HS-27A (cell line): ENCODE measurements around the gene ARMCX2.
"Not testable (repeated sequence)": the region's sequence is repeated elsewhere in the genome, so short reads cannot be mapped to it uniquely, and the experiment has no call there.

ENCODE experiments used
- DNase-seq: peaks from one replicate; pipeline ENCODE4 v3.0.0-alpha.2; 2012; ENCODE audit warnings: low read depth, missing footprints

Gene ARMCX2

DNA sequence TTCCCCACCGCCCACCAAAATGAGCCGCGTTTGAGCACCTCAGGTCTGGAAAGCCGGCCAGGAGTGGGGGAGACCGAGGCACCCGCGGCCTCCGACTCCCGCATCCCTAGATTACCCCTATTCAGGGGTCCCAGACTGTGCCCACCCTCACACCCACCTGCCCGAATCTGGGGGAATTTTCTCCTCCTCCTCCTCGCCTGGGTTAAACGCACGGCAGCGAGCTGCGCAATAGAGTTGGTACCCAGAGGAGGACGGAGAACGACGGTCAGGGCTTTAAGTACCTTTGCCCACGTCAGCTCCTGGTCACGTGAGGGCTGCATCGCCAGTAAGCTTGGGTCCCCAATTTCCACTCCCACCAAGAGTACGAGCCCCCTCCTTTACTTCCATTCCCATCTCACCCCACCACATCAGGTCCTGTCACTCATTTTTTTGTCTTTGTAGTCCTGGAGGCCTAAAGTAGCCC lies at the start of gene ARMCX2:
Gene ARMCX2, minus strand, starts transcription at position 250 of the 463 bp plus-strand sequence. CDS start 2,262 bp downstream, outside the sequence.
- no peak for DNase-seq

DNA sequence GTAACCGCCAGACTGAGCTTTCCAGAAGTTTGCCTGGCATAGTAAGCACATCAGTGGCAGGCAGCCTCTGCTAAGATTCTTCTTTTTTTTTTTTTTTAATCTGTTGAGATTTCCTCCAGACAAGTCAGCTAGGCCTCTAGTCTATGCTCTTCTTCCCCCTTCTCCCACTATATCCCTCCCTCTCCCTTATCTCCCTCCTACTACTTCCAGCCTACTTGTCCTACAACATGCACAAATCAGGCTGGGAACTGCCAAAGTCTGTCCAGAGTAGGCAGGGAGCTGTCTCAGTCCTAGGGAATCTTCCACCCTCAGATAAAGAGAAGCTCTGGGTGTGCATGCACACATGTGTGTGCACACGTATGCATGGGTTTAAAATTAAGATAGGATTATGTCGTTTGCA lies 49.7 kb upstream of the ARMCX2 start:
- no peak for DNase-seq

DNA sequence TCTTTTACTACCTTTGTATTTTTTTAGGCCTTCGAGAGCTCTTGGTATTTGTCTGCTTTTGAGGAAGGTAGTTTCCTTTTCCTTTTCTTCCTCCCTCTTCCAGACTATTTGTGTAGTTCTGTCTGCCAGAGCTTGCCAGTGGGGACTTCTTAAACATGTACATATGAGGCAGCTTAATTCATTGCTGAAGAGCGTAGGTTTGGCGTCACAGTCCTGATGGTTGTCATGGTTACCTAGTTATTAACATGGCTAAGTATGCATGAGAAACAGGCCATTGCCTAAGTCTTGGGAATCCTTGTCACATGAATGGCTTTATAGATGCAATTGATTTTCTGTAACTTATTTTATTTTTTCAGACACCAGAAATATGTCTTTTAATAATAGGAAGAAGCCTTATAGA lies 48.5 kb upstream of the ARMCX2 start:
- no peak for DNase-seq

DNA sequence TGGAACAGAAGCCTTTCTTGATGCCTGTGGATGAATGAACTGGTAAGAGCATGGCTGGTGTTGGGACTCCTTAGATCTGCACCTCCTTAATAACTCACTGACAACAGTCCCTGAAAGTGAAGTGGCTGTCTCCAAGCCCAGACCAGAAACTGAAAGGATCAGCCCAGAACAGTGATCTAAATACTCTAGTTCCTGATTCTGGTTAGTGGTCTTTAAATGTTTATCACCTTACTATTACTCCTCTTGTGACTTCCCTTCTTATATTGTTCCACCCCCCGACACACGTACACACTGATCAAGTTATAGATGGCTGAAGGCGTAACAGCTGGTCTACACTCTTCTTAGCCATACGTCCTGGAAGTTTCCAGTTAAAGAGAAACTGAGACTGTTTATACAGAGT lies 33.8 kb upstream of the ARMCX2 start:
- no peak for DNase-seq

DNA sequence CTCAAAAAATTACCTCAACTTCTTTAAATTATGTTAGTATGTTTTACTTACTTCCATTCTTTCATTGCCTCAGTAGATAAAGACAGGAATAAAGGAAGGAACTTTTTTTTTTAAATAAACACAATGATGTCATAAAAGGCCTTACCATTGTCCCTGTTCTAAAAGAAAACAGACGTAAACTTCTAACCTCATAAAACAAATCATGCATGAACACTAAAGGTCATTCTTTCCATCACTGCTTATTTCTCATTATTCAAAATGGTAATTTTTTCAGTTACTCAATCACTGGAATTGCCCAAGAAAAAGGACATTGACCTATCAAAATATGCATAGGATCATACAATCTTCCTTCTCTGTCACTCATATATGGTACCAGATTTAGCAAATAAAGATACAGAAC lies 32.2 kb upstream of the ARMCX2 start:
- no peak for DNase-seq

DNA sequence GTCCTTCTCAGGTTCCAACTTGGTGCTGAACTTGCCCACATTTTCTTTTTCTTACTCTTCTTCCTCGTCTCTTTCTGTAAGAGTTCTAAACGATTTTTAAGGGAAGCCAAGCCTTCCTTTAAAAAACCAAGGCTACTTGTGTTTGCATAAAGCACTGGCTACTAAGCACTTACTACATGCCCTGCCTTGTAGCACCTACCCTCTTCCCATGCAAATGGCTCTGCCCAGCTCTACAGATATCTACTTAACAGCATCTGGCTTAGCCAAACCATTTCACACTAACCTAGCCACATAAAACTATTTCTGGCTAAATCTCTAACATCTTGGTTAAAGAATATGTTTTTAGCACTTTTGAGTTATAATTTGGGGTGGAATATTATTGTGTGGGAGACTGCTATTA lies 26.9 kb upstream of the ARMCX2 start:
- DNase-seq: no peak

DNA sequence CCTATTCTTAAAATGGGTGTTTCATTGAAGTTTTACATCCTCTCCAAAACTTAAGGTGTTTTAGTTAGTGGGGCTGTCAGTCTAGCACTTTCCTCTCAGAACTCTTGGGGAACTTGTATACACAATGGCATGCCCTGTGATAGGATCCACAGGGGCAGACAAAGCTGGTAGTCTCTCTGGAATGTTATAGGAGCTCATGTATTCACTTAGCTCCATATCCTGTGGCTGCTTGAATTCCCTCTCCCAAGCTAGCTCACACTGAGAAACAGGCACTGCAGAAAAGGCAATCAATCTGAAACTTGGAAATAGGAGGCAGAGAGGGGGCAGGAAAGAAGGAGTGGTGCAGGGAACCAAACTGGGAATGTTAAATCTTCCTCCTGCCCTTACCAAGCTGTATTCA lies 26.3 kb upstream of the ARMCX2 start:
- no peak for DNase-seq

DNA sequence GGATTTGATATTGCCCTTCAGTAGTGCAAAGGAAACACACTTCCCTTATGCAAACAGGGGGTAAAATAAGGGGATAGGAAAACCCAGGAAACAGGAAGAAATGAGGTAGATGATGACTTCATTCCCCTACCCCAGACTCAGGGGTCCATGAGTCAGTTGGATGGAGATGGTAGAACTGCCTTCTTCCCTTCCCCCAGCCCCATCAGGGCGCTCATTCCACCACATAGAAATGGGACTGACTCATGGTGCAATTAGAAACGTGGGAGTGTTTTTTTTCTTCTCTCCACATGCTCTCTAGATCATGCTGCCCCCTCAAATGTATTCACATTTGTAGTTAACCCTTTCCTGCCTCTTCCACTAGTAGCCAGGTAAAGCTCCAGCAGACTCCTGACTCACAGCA lies 23.1 kb upstream of the ARMCX2 start:
- no peak for DNase-seq

DNA sequence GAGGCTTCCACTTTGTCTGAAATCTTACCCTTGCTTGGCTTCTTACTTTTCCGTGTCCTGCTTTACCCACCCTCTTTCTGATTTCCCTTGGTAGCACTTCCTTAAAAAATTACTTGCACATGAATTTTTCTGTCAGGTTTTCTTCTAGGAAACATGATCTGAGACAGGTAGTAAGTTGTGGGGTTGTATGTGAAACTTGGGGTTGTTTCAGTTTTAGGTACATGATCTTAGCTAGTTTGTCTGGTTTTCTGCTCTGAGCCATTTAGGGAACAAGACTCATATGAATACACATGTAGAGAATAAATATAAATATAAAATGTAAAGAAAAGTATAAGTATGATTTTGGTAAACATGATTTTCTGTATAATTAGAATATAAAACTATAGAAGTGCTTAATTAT lies 17.4 kb upstream of the ARMCX2 start:
- no peak for DNase-seq

DNA sequence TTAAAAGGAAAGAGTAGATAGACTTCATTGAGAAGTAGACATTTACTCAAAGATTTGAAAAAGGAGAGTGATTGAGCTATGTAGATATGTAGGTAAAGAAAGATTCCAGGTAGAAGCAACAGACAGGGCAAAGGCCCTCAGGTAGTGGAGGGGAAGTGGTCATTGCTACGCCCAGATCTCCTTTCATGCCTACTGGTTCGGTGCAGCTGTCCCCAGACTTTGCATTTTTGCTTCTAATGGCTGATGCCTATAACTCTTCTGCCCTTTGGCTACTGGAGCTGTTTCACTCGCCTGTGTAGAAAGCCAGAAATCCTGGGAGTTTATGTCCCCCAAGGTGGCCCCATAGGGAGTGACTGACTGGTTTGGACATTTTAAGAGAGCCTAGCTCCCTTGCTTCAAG lies 16.9 kb upstream of the ARMCX2 start:
- DNase-seq: no peak

DNA sequence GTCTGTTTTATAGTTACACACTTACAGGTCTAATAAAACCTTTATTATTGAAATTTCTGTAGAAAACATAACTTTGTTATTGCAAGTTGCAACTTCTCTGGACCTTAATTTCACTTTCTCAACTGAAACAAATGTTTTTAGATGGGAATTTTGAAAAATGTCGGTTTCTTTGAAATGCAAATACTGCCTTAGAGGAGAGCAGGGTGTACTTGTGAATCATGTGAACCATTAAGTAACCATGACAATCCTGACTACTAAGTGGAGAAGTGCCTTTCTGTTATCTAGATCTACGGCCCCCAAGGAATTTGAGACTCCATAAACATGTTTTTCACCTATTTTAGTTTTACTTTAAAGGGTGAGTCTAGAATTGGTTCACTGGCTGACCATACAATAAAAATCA lies 8.5 kb upstream of the ARMCX2 start:
- no peak for DNase-seq

DNA sequence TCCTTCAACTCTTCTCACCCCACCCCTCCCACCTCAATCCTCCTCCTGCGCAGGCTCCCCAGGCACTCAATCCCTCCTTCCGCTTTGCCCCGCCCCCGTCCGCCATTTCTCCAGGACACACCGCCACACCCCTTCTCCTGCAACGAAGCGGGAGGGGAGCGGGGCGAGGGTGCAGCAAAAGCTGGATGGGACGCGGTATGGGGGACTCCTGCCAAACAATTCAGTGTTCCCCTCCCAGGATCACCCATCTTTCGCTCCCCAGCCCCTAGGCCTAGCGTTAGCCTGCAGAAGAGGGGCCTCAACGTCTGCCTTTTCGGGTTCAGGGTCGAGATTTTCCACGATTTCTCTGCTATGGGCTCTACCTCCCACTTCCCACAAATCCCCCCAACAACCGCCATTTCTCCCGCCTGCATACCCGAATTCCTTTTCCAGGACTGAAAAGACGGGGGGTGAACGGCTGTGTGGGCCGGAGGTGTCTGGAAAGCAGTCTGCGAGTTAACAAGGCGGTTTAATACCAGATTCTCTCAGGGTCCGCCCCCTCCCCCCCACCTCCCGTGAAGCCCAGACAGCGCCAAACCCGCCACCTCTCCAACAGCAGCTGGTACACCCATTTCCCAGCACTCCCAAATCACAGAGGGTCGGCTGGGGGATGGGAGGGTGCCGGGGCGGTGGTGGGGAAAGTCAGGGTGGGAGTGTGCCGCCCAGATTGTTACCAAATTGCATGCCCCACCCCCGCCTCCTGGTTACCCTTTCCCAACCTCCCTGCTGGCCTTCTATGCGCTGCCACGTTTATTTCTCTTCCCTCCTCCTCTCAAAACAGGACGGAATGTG lies 774 bp downstream of the ARMCX2 start:
- DNase-seq: no peak

DNA sequence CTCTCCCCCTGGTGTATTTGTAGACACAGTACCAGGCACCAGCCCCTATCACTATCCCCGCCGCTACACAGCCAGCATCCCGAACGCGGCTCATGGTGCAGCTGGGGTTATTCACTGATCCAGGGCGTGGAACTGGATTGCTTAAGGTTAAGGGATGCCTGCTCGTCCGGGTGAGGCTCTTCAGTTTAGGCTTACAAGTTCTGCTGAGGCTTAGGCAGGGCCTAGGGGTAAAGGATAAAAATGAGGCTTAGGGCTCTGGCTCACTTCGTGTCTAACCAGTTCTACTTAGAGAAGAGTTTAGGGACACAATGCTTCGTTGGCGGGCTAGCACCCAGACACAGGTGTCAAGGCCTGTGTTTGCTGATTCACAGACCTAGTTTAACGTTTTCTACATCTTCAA lies 2.2 kb downstream of the ARMCX2 start:
- DNase-seq: no peak

DNA sequence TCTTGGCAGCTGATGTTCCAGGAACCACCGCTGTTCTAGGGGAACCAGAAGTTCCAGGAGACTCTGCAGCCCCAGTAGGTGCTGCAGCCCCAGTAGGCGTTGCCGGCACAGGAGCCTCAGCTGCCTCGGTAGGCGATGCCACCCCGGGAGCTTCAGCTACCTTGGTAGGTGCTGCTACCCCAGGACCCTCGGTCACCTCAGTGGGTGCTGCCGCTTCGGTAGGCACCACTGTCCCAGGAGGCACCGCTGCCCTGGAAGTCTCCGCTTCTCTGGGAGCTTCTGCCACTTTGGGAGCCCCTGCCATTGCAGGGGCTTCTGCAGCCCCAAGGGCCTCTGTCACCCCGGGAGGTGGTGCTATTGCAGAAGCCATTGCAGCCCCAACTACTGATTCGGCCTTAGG lies 2.8 kb downstream of the ARMCX2 start:
- no peak for DNase-seq

DNA sequence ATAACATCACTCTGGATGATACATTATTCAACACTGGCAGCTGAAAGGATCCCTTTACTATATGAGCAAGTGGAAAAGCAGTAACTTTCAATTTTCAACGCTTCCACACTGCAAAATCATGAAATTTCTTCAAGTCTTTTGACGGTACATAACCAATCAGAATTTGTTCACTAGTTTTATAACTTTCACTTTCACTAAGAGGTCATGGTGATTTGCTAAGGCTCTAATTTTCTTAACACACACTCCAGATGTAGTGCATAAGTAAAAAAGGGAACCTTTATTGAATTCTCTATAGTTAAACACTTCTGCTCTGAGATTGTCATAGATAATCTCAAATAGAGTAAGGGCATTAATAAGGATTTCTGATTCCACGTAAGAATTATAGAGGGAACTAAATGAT lies 4.1 kb downstream of the ARMCX2 start:
- no peak for DNase-seq

DNA sequence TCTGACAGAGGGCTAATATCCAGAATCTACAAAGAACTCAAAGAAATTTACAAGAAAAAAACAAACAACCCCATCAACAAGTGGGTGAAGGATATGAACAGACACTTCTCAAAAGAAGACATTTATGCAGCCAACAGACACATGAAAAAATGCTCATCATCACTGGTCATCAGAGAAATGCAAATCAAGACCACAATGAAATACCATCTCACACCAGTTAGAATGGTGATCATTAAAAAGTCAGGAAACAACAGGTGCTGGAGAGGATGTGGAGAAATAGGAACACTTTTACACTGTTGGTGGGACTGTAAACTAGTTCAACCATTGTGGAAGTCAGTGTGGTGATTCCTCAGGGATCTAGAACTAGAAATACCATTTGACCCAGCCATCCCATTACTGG lies 11.9 kb downstream of the ARMCX2 start:
- DNase-seq: not testable (repeated sequence)

DNA sequence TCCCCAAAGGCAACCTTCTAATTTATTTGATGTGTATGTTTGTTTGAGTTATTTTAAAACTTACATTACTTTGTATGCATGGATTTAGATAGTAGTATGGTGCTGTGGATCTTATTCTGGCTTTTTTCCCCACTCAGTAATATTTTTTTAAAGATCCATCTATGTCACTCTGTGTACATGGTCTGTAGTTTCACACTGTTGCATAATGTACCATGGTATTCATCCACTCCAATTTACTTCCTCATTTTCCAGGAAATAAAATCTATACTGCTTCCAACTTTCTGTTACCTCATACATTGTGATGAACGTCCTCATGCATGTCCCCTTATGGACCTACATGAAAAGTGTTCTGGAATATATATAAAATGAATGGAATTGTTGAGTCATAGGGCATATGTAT lies 17.6 kb downstream of the ARMCX2 start:
- no peak for DNase-seq

DNA sequence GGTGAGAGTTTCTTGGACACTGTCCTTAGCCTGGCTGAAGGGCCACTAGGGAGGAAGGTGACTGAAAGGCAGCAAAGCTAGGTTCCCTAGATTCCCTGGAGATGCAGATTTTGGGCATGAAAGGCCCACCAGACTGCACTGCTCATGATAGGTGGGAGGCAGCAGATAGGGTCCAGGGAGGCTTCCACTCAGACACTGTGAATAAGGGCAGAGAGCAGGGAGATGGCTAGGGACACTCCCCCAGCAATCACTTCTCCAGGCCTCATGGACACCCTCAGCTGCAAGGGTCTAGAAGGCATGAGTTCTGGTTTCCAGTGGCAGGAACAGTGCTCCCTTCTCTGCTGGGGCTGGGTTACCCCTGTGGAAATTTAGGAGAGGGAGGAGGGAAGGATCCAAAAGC lies 20.1 kb downstream of the ARMCX2 start:
- DNase-seq: no peak

DNA sequence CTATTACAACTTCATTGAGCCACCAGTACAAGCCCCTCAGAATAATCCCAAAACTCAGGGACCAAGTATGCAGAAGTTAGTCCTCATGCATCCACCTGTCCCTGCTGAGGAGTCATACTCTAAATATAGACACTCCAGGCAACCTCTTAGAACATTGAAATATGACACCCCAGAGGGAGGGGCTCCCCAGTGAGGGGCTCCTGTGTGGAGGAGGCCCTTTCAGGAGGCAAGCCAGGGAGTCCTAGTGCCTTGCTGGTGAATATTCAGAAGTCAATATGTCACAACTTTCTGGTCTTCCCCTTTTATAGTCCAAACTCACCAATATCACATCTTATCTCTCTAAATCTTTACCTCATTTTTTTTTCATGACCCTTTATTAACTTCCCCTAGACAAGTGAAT lies 40.3 kb downstream of the ARMCX2 start:
- no peak for DNase-seq

DNA sequence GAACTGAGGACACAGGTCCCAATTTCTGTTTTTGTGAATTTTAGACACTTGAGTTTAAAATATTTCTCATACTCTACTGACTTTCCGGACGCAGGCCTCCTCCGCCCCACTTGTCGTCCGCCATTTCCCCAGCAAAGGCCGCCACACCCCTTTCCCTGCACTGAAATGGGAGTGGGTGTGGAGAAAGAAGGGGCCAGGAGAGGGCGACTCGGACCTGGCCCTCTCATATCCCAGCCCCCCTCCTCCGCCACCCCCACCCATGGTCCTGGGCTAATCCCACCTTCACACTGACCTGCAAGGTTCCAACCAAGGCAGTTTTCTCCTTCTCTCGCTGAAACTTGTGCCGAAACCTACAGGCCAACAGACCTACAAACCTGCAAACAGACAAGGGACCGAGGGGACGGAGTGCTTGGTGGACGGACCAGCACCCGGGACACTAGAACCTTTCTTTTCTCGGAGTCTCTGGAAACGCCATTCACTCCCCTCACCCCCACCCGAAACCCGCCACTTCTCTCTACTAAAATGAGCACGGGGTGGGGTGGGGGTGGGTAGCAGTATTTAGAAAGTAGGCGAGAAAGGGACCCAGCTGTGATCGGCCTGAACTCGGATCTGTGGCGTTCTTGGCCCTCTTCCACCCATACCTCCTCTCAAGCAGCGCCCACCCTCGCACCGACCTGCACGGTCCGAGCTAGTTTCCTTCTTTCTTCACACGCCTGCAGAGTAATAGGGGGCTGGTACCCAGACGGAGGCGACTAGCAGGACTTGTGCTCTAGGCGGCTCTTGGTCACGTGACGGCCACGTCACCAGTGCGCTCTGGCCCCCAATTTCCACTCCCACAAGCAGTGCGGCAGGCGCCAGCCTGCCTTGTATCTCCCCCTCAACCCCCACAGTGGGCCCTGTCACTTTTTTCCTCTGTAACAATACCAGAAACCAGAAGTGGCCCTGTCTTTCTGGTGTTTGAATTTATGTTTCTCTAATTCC lies 42.1 kb downstream of the ARMCX2 start, which contains the start of gene ARMCX6:
Gene ARMCX6, minus strand, starts transcription at position 790 of the 981 bp plus-strand sequence. CDS start 1,380 bp downstream, outside the sequence.
- DNase-seq: peak; percentile 46

DNA sequence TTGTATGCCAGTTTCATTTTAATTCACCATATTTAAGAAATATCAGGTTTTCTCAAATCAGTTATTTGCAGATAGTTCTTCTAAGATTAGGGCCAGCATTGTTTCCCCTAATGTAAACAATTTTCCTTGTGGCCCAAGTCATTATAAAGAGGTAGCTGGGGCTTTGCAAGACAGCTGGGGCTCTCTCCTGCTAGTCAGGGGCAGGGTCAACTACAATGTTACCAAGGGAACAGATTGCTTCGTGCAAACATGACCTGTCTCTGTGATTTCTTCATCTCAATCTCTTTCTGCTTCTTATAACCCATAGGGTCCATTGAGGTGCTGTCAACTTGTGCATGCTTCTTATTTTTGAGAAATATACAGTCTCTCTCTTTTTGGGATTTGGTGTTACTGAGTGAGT lies 53.9 kb downstream of the ARMCX2 start:
- DNase-seq: no peak
